Transverse colon (tissue), 4 donors: ENCODE measurements around the gene NFE2L3. TPM values are rescaled to one million over a fixed set of nuclear protein-coding genes. Genes with fewer than 3 reads are reported as not detected.

Experiments used
- DNase-seq: peaks from one replicate; pipeline ENCODE4 v3.0.0-alpha.2; 2019
- H3K27ac ChIP-seq, 4 donors: fragments of 200-600 bp; sonication (generic); 2 replicates each; pipeline ENCODE4 v1.5.1; 2016 to 2018; ENCODE audit warnings: inconsistent platforms in 4 of 4
- H3K27me3 ChIP-seq: fragments of 200-600 bp; sonication (generic); 2 replicates; pipeline ENCODE4 v1.5.1; 2017; ENCODE audit warnings: inconsistent platforms
- H3K36me3 ChIP-seq, 4 donors: fragments of 200-600 bp; sonication (generic); 2 replicates each; pipeline ENCODE4 v1.5.1; 2017 to 2019; ENCODE audit warnings: inconsistent platforms in 4 of 4
- H3K4me1 ChIP-seq, 4 donors: fragments of 200-600 bp; sonication (generic); 2 replicates each; pipeline ENCODE4 v1.5.1; 2017 to 2020; ENCODE audit warnings: inconsistent platforms in 4 of 4
- H3K4me3 ChIP-seq, 4 donors: fragments of 200-600 bp; sonication (generic); 1 replicate in 1 of 4; 2 replicates in 3 of 4; pipeline versions ENCODE4 v1.5.1 to v1.6.1; 2017 to 2019; ENCODE audit warnings: inconsistent platforms in 4 of 4
- H3K9me3 ChIP-seq, 2 donors: fragments of 200-600 bp; sonication (generic); 2 replicates each; pipeline ENCODE4 v1.5.1; 2017 to 2019; ENCODE audit warnings: inconsistent platforms in 2 of 2
- CTCF ChIP-seq, 5 experiments: fragments of 200-600 bp in 3 of 5; fragments of 450-650 bp in 2 of 5; sonication (generic) in 3 of 5; IDR thresholded peaks; 1 replicate in 2 of 5; 2 replicates in 3 of 5; pipeline ENCODE4 v1.5.1; 2016 to 2017; ENCODE audit warnings: antibody characterized with exemption in 5 of 5, inconsistent platforms in 3 of 5, mild to moderate bottlenecking in 2 of 5, moderate library complexity in 1 of 5
- EP300 ChIP-seq: sonication (generic); formaldehyde crosslinking; IDR thresholded peaks from one replicate; pipeline ENCODE4 v1.6.1; 2017; ENCODE audit warnings: antibody characterized with exemption, low read depth
- POLR2A ChIP-seq: fragments of 450-650 bp; IDR thresholded peaks from one replicate; pipeline ENCODE4 v1.6.1; 2016; ENCODE audit warnings: antibody characterized with exemption, mild to moderate bottlenecking, moderate library complexity
- POLR2AphosphoS5 ChIP-seq, 3 donors: sonication (generic); formaldehyde crosslinking; IDR thresholded peaks; one replicate each; pipeline ENCODE4 v1.6.1; 2016; ENCODE audit warnings: antibody characterized with exemption in 3 of 3
- WGBS, 2 donors: methylation state at CpG; one replicate each; pipeline ENCODE4 v1.1.5; 2018; ENCODE audit warnings: low coverage in 1 of 2; 5-methylcytosine and 5-hydroxymethylcytosine counted together
- in situ Hi-C, 4 donors: fragments of 200-750 bp; cut with MboI; loops; one replicate each; pipeline versions ENCODE4 v1.15.0 to v1.15.1; 2017; ENCODE audit warnings: low sequenced_read_pairs in 3 of 4, low pct_ligation_motif_present in 1 of 4, low pct_unique_long_range_greater_than_20kb in 1 of 4
- intact Hi-C: fragments of 100-400 bp; cut with DNase I; formaldehyde crosslinking; loops from one replicate; pipeline ENCODE4 v1.15.1; 2023; ENCODE audit warnings: low total_unique reads
- total RNA-seq, 4 donors: library from RNA; depleted of rRNA; stranded (reverse); fragments of >200 nt; gene quantifications; one replicate each; pipeline ENCODE4 v1.1.0, GENCODE V29; 2016

Gene NFE2L3
- total RNA-seq, 4 donors from 2014 or later, result 1.4 to 11.4 (median 6.6) TPM

- no peak for DNase-seq
- Histone ChIP-seq H3K4me1 (no peaks in the 10 kb centered on the region), H3K4me3 (no peak overlapping the region), H3K36me3 (no peaks in the 10 kb centered on the region), H3K27me3 (peaks cover 5% of the 10 kb centered on the region), H3K27ac (no peak overlapping the region), H3K9me3 (no peaks in the 10 kb centered on the region)
- no peak for TF ChIP-seq CTCF (IDR thresholded peaks at IDR 0.05)
- in situ Hi-C loops, result no loop called here
- 75 to 83% methylated on average over 4 to 5 of the region's 5 CpGs for WGBS, 2 donors
- intact Hi-C loops, result no loop called here
Measured at GRCh38 chr7:26224359-26224758, 72.4 kb downstream of the NFE2L3 start.

DNA sequence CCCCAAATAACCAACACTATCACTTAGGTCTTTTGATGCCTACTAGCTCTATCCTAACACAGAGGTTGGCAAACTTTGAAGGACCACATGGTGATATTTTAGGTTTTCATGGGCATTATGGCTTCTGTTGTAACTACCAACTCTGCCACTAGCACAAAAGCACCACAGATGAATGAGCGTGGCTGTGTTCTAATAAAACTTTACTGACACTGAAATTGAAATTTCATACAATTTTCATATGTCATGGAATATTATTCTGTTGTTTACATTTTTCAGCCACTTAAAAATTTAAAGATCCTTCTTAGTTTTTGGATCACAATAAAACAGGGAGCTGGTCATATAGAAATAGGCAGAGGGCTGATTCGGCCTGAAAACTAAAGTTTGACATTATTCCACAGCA is 76.0 kb downstream of the NFE2L3 start:
- 95 to 100% methylated on average over 2 of the region's 2 CpGs for WGBS, 2 donors
- intact Hi-C loops (no loop called here), in situ Hi-C loops (no loop called here)
- H3K27me3 ChIP-seq, result peaks cover 5% of the 10 kb centered on the region
- no peak for DNase-seq
- H3K4me3 ChIP-seq, result no peak overlapping the region
- H3K36me3 ChIP-seq, result no peaks in the 10 kb centered on the region
- no peaks in the 10 kb centered on the region for H3K9me3 ChIP-seq
- TF ChIP-seq CTCF (IDR thresholded peaks at IDR 0.05), result no peak
- no peak for TF ChIP-seq POLR2AphosphoS5 (IDR thresholded peaks at IDR 0.05)
- no peak for TF ChIP-seq EP300
- no peak for TF ChIP-seq POLR2A
- H3K27ac ChIP-seq, result no peak overlapping the region
- H3K4me1 ChIP-seq, result no peaks in the 10 kb centered on the region

- TF ChIP-seq POLR2AphosphoS5 (IDR thresholded peaks at IDR 0.05), result no peak
- TF ChIP-seq EP300, result no peak
- TF ChIP-seq POLR2A, result no peak
- TF ChIP-seq CTCF (IDR thresholded peaks at IDR 0.05), result no peak
- no peaks in the 10 kb centered on the region for H3K27me3 ChIP-seq
- no peaks in the 10 kb centered on the region for H3K36me3 ChIP-seq
- intact Hi-C loops (no loop called here), in situ Hi-C loops (no loop called here)
- 82 to 95% methylated on average over 4 to 5 of the region's 5 CpGs for WGBS, 2 donors
- no peak overlapping the region for H3K27ac ChIP-seq
- H3K4me1 ChIP-seq, result no peaks in the 10 kb centered on the region
- no peaks in the 10 kb centered on the region for H3K9me3 ChIP-seq
- H3K4me3 ChIP-seq, result no peak overlapping the region
- DNase-seq, result no peak
Measured at GRCh38 chr7:26233902-26234511, 82.0 kb downstream of the NFE2L3 start.

Other genes starting within 250 kb of the NFE2L3 start
- 100 to 1,000 TPM; 123 to 362 (median 208) TPM for gene HNRNPA2B1, start 48.5 kb downstream of the NFE2L3 start, total RNA-seq
- gene CBX3, start 49.5 kb downstream of the NFE2L3 start, total RNA-seq, result 100 to 1,000 TPM in 1 of 4 donors, 10 to 100 TPM in 3; 48.2 to 107 (median 60.3) TPM
- gene SNX10, start 139.7 kb downstream of the NFE2L3 start, total RNA-seq, result 1 to 10 TPM in 3 of 4 donors, not detected in 1; 1.5 to 5.9 (median 3.1) TPM